NCI-H2227 treated with DMSO at 0.1 percent for 48 hours (cell line): ENCODE results near the gene SYT5.
A peak's percentile ranks its signal among the peaks of the same experiment; 100 is the strongest.
"Not testable (repeated sequence)": the region's sequence is repeated elsewhere in the genome, so short reads cannot be mapped to it uniquely, and the experiment has no call there.

ENCODE experiments used
- DNase-seq: peaks from one replicate; lab custom pipeline; 2025; lab: John Stamatoyannopoulos, UW

Gene SYT5

DNA sequence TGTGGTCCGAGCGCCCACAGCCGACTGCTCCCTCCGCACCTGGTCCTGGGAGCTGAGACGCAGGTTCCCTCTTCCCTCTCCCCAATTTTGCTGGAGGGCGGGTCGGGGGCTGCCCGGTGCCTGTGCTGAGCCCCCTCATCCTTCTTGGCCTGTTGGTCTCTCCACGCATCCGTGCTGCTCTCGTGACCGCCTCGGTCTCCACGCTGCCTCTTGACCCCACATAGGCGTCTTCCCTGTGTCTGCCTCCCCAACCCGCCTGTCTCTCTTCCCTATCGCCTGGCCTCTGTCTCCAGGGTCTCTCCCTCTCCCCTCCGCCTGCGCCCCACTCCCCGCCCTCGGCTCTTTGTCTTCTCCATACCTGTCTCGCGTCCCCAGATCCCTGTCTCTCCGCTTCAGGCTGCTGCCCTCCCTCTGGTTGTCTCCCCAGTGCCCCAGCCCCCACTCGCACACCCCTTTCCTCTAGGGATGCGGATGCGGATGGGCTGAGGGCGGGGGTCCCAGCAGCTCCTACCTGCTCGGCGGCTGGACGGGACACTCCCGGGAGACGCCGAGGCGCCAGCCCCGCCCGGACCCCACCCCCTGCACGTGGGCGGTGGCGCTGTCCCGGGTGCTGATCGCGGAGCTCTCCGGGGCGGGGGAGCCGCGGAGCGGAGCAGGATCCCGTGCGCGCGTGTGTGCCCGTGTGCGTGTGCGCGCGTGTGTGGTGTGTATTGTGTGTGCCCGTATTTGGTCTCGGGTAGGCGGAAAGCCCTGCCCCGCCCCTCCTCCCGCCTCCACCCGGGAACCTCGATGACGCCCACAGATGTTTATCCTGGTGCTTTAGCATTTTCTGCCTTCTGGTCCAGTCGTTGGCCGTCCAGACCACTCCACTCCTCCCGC lies at the start of gene SYT5:
SYT5 (minus strand) TSS at position 684 of the 879 bp plus-strand sequence. CDS start 1,248 bp downstream, outside the sequence.
- peak; percentile 80 for DNase-seq

- DNase-seq: no peak
Observed at GRCh38 chr19:55229789-55230182, 49.7 kb upstream of the SYT5 start.

- DNase-seq: no peak
Observed at GRCh38 chr19:55229145-55229788, 49.2 kb upstream of the SYT5 start.

DNA sequence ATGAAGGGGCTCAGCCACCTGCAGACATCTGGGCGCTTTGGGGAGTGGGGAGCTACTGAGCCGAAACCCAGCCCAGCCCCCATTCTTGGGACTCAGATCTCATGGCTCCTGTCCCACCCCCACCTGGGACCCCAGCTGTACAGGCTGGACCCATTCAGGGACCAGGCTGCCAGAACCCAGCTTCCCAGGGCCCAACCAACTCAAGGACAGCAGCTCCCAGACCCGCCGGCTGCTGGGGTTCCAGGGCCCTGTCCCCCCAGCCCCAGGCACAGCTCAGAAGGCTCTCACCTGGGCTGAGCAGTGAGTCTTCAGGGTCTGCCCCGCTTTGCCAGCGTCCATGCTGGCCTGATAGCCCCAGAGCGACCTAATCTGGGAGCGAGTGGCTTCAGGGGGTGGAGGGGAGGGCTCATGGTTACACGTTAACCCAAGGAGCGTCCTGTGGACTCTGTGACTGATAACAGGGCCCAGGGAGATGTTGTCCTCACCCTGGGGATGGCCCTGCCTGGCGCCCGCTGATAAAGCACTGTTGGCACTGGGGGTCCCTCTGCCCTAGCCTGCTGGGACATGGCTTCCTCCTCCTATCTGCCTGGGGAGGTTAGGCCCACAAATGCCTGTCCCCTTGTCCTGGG lies 48.4 kb upstream of the SYT5 start, which contains the start of gene TMEM86B:
TMEM86B (minus strand) TSS at position 361 of the 629 bp plus-strand sequence; CDS start at position 339, 22 bp downstream.
- no peak for DNase-seq

DNA sequence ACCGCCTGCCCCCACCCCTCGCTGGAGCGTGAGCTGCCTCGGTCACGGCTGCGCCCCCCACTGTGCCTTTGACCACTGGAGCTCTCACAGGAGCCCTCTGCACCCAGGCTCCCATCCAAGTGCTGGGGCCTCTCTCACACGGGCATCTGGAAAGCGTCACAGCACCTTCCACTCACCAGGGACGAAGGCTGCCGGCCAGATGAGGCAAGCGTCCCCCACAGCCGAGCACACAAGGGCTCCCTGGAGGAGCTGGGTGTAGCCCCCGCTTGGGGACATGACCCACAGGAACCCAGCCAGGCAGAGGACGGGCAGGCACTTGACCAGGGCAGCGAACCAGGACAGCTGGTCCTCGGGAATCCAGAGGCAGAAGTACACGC lies 47.9 kb upstream of the SYT5 start:
- no peak for DNase-seq

- DNase-seq: no peak
Observed at GRCh38 chr19:55227241-55228014, 47.3 kb upstream of the SYT5 start.

DNA sequence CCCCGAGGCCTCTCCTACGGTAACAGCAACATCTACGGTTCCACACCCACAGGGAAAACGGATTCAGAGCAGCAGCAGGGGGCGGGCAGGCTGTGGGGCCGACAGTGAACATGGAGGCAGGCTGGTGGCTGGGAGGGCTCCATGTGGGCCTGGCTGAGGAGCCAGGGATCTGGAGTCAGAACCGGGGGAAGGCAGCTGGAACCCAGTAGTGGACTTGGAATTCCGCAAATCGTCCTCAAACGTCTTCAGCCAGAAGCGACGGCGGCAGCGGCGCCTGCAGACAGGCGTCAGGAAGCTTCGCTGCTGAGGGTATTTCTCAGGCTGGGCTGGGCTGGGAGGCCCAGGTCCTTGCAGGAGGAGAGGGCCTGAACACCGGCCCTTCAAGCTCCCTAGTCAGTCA lies 46.7 kb upstream of the SYT5 start:
- DNase-seq: no peak

- DNase-seq: no peak
Observed at GRCh38 chr19:55226273-55226672, 46.2 kb upstream of the SYT5 start.

- no peak for DNase-seq
Observed at GRCh38 chr19:55225415-55225958, 45.4 kb upstream of the SYT5 start.

GRCh38 chr19:55224679-55225414 lies 44.8 kb upstream of the SYT5 start:
- not testable (repeated sequence) for DNase-seq

GRCh38 chr19:55224038-55224665 lies 44.1 kb upstream of the SYT5 start:
- DNase-seq: no peak

- no peak for DNase-seq
Observed at GRCh38 chr19:55223291-55224037, 43.4 kb upstream of the SYT5 start.

GRCh38 chr19:55220525-55220924 lies 40.4 kb upstream of the SYT5 start:
- no peak for DNase-seq

DNA sequence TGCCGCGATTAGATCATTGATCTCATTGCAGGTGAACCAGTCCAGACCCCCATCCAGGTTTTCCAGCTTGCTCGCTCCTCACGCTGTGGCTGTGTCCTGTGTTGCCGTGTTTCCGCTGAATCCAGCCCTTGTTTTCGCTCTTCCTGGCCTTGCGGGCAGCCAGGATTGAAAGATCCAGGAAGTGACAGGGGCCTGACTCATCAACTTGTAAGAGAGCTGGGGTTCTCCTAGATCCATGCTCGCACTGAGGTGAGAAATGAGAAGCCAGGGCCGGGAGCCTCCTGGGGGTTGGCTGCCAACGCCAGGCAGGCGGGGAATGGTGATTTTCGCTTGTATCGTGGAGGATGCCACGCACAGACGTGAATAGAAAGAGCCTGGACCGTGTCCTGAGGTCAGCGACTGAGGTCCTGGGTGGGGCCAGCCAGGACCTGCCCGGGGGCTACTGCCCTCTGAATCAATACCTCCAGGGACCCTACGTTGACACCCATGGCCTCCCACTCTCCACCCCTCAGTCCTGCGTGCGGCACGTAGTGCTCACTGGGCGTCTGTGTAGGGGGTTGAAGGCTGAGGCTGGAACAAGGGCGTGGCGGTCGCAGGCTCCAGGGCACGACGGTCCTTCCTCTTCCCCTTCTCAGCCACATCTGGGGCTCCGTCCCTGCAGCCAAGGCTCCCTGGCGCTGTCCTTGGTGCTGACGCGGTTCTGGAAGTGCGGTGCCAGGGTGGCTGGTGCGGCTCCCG lies 36.5 kb upstream of the SYT5 start:
- peak; percentile 99 for DNase-seq

GRCh38 chr19:55213547-55213946 lies 33.5 kb upstream of the SYT5 start:
- no peak for DNase-seq

DNA sequence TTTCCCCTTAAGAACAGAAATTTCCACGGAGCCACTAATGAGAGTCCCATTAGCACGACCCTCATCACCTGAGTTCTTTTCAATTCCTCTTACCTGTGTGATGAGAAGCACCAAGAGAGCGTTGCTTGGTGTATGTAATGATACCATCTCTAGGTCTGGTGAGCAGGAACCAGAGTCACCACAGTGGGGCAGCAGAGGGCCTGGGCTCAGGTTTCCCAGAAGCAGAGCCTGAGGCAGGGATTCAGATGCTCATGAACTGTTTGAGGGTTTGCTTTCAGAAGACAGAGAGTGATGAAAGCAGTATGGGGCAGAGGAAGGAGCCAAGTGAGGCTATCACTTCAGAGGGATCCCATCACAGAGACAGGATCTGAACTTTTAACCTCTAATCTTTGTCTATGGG lies 32.4 kb upstream of the SYT5 start:
- no peak for DNase-seq

GRCh38 chr19:55209693-55210472 lies 29.8 kb upstream of the SYT5 start:
- no peak for DNase-seq
